Suprapubic skin (tissue), 3 donors: Measurements from ENCODE around the gene GOT1.

Experiments
- EP300 ChIP-seq: sonication (generic); formaldehyde crosslinking; IDR thresholded peaks from one replicate; pipeline ENCODE4 v1.6.1; 2017; ENCODE audit warnings: antibody characterized with exemption
- POLR2A ChIP-seq, 2 donors: fragments of 450-650 bp; IDR thresholded peaks; one replicate each; pipeline ENCODE4 v1.6.1; 2017; ENCODE audit warnings: antibody characterized with exemption in 2 of 2, mild to moderate bottlenecking in 2 of 2, moderate library complexity in 2 of 2
- TF ChIP-seq, protein P1 (sequence below), 2 donors: fragments of 200-600 bp in 1 of 2; fragments of 450-650 bp in 1 of 2; sonication (generic) in 1 of 2; IDR thresholded peaks; one replicate each; pipeline ENCODE4 v1.5.1; 2016 to 2019; ENCODE audit warnings: antibody characterized with exemption in 2 of 2, mild to moderate bottlenecking in 1 of 2, moderate library complexity in 1 of 2

DNA sequence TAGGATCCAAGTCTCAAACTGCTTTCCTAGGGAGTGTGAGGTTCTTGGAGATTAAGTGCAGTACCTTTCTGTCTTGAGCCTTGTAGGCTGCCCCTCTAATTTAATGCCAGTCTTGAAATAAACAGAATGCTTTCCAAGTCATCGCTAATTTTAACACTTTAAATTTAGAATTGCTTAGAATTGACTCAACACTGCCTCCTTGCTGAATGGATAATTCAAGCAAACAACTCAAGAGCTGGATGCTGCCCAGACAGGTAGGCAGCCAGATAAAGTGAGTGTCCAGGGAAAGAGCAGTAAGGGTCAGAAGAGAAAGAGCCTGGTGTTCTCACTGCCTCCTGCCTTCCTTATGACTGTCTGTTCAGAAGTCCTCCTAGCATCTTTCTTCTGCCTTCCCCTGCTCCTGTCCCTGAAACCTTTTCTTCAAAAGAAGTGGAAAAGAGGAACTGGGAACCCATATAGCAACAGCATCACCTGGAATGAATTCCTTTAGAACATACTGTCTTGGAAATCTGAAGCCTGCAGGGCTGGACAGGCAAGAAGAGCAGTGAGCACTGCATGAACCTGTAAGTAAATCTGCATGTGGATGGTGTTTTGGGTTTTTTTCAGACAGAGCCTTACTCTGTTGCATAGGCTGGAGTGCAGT is 3.1 kb upstream of the GOT1 start:
- no peak for TF ChIP-seq EP300
- TF ChIP-seq POLR2A (IDR thresholded peaks at IDR 0.05) = no peak
- TF ChIP-seq, protein P1, sequence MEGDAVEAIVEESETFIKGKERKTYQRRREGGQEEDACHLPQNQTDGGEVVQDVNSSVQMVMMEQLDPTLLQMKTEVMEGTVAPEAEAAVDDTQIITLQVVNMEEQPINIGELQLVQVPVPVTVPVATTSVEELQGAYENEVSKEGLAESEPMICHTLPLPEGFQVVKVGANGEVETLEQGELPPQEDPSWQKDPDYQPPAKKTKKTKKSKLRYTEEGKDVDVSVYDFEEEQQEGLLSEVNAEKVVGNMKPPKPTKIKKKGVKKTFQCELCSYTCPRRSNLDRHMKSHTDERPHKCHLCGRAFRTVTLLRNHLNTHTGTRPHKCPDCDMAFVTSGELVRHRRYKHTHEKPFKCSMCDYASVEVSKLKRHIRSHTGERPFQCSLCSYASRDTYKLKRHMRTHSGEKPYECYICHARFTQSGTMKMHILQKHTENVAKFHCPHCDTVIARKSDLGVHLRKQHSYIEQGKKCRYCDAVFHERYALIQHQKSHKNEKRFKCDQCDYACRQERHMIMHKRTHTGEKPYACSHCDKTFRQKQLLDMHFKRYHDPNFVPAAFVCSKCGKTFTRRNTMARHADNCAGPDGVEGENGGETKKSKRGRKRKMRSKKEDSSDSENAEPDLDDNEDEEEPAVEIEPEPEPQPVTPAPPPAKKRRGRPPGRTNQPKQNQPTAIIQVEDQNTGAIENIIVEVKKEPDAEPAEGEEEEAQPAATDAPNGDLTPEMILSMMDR (IDR thresholded peaks at IDR 0.05) = no peak
